Endodermal cell (in vitro differentiated cells): Measurements from ENCODE around the gene ACAD11. TPM values are rescaled to one million over a fixed set of nuclear protein-coding genes. Genes with fewer than 3 reads are reported as not detected.

Experiments used
- DNase-seq: peaks from one replicate; pipeline ENCODE4 v3.0.0-alpha.2; 2017
- H3K27ac ChIP-seq: 2 replicates; pipeline ENCODE4 v1.5.1; 2013; ENCODE audit warnings: mild to moderate bottlenecking, low read depth, low read length, moderate library complexity
- H3K27me3 ChIP-seq: 2 replicates; pipeline ENCODE4 v1.6.1; 2013; ENCODE audit warnings: mild to moderate bottlenecking, low read length, moderate library complexity; ENCODE audit not compliant: insufficient read depth, control insufficient read depth, poor library complexity, severe bottlenecking
- H3K36me3 ChIP-seq: 2 replicates; pipeline ENCODE4 v1.7.0; 2013; ENCODE audit warnings: mild to moderate bottlenecking, low read length, moderate library complexity; ENCODE audit not compliant: control insufficient read depth, insufficient read depth
- H3K4me1 ChIP-seq: one replicate; pipeline ENCODE4 v1.7.0; 2013; ENCODE audit warnings: low read length; ENCODE audit not compliant: control insufficient read depth, insufficient read depth
- H3K4me3 ChIP-seq: 2 replicates; pipeline ENCODE4 v1.5.1; 2013; ENCODE audit warnings: mild to moderate bottlenecking, low read length, moderate library complexity
- H3K9ac ChIP-seq: 2 replicates; pipeline ENCODE4 v1.6.1; 2013; ENCODE audit warnings: mild to moderate bottlenecking, low read length, moderate library complexity; ENCODE audit not compliant: poor library complexity, severe bottlenecking; ENCODE audit errors: extremely low read depth
- H3K9me3 ChIP-seq: 2 replicates; pipeline ENCODE4 v1.6.1; 2013; ENCODE audit warnings: mild to moderate bottlenecking, low read length, moderate library complexity; ENCODE audit not compliant: control insufficient read depth
- H3K27ac Mint-ChIP-seq: 2 replicates; pipeline ENCODE4 v1.8.0; 2020; ENCODE audit warnings: mixed read lengths
- H3K27me3 Mint-ChIP-seq: 2 replicates; pipeline ENCODE4 v1.8.0; 2021; ENCODE audit warnings: mild to moderate bottlenecking, mixed read lengths; ENCODE audit not compliant: insufficient read depth
- H3K36me3 Mint-ChIP-seq: 2 replicates; pipeline ENCODE4 v1.8.0; 2020; ENCODE audit warnings: low read depth, mixed read lengths
- H3K4me1 Mint-ChIP-seq: 2 replicates; pipeline ENCODE4 v1.8.0; 2020; ENCODE audit warnings: mixed read lengths
- H3K4me3 Mint-ChIP-seq: 2 replicates; pipeline ENCODE4 v1.8.0; 2020; ENCODE audit warnings: mild to moderate bottlenecking, moderate library complexity, mixed read lengths
- H3K9me3 Mint-ChIP-seq: 2 replicates; pipeline ENCODE4 v1.8.0; 2020; ENCODE audit warnings: mild to moderate bottlenecking, mixed read lengths
- CTCF ChIP-seq: fragments of 200-600 bp; sonication (generic); conservative IDR thresholded peaks from 2 replicates; pipeline ENCODE4 v1.5.0; 2021; ENCODE audit warnings: antibody characterized with exemption, mild to moderate bottlenecking
- WGBS, 2 experiments: methylation state at CpG; one replicate each; pipeline versions ENCODE4 v1.1.5 to v1.1.7; 2013; ENCODE audit warnings: missing lambda C conversion rate in 2 of 2, mixed read lengths in 1 of 2; ENCODE audit not compliant: insufficient coverage in 1 of 2, insufficient read length in 1 of 2; 5-methylcytosine and 5-hydroxymethylcytosine counted together
- total RNA-seq, 2 donors: library from RNA; stranded (reverse); fragmentation: NEBNext Ultra II Directional in 1 of 2; extraction: Animal tissue kit (Norgen Biotek cat#: 25700) in 1 of 2; gene quantifications; 2 replicates in 1 of 2; 3 replicates in 1 of 2; pipeline ENCODE4 v1.2.1, GENCODE V29; 2021

ACAD11 gene
- total RNA-seq, 2 donors from 2014 or later = 21.4 to 22.8 TPM

GRCh38 chr3:132626955-132627354 is 32.7 kb downstream of the ACAD11 start:
- H3K4me1 Mint-ChIP-seq = peaks cover 2% of the 10 kb centered on the region
- H3K36me3 Mint-ChIP-seq = peaks cover 14% of the 10 kb centered on the region
- Histone ChIP-seq H3K27ac (peak overlapping the region; percentile 7), H3K9me3 (no peaks in the 10 kb centered on the region), H3K4me3 (no peak overlapping the region), H3K27me3 (no peaks in the 10 kb centered on the region), H3K36me3 (peaks cover 19% of the 10 kb centered on the region), H3K4me1 (no peaks in the 10 kb centered on the region), H3K9ac (no peak overlapping the region)
- H3K4me3 Mint-ChIP-seq = no peak overlapping the region
- DNase-seq = peak; percentile 53
- no peak for TF ChIP-seq CTCF
- H3K9me3 Mint-ChIP-seq = no peaks in the 10 kb centered on the region
- WGBS, 2 experiments = 91 to 92% methylated on average over 5 to 6 of the region's 6 CpGs
- H3K27me3 Mint-ChIP-seq = no peaks in the 10 kb centered on the region
- peak overlapping the region; percentile 26 for H3K27ac Mint-ChIP-seq

GRCh38 chr3:132625613-132626012 is 34.0 kb downstream of the ACAD11 start:
- Mint-ChIP-seq H3K4me1 (peaks cover 2% of the 10 kb centered on the region), H3K4me3 (no peak overlapping the region), H3K27ac (no peak overlapping the region), H3K9me3 (no peaks in the 10 kb centered on the region), H3K27me3 (no peaks in the 10 kb centered on the region), H3K36me3 (peaks cover 18% of the 10 kb centered on the region)
- WGBS, 2 experiments = 75% methylated on average over 1 of the region's 1 CpG; no CpG with 5 or more reads in 1 of the 2 experiments
- Histone ChIP-seq H3K36me3 (peaks cover 18% of the 10 kb centered on the region), H3K4me3 (no peak overlapping the region), H3K27ac (no peak overlapping the region), H3K4me1 (no peaks in the 10 kb centered on the region), H3K9me3 (no peaks in the 10 kb centered on the region), H3K9ac (no peak overlapping the region), H3K27me3 (no peaks in the 10 kb centered on the region)
- DNase-seq = no peak
- TF ChIP-seq CTCF = no peak

GRCh38 chr3:132624790-132625189 is 34.8 kb downstream of the ACAD11 start:
- H3K4me1 ChIP-seq = no peaks in the 10 kb centered on the region
- Mint-ChIP-seq H3K27me3 (no peaks in the 10 kb centered on the region), H3K4me1 (peaks cover 8% of the 10 kb centered on the region), H3K27ac (no peak overlapping the region), H3K9me3 (no peaks in the 10 kb centered on the region), H3K36me3 (peaks cover 18% of the 10 kb centered on the region), H3K4me3 (no peak overlapping the region)
- no peak overlapping the region for H3K27ac ChIP-seq
- peak; percentile 56 for DNase-seq
- H3K36me3 ChIP-seq = peaks cover 10% of the 10 kb centered on the region
- H3K9me3 ChIP-seq = no peaks in the 10 kb centered on the region
- H3K4me3 ChIP-seq = no peak overlapping the region
- H3K27me3 ChIP-seq = no peaks in the 10 kb centered on the region
- TF ChIP-seq CTCF = no peak
- WGBS, 2 experiments = 90 to 96% methylated on average over 4 to 7 of the region's 7 CpGs
- H3K9ac ChIP-seq = no peak overlapping the region
